Prostate gland (tissue), 2 donors: ENCODE results near the gene UBA52. TPM values are rescaled to one million over a fixed set of nuclear protein-coding genes. Genes with fewer than 3 reads are reported as not detected.

ENCODE experiments used
- DNase-seq: peaks from one replicate; pipeline ENCODE4 v3.0.0-alpha.2; 2019; ENCODE audit warnings: low spot score
- H3K27ac ChIP-seq, 2 donors: fragments of 200-600 bp; sonication (generic); 2 replicates each; pipeline ENCODE4 v1.5.1; 2017 to 2019
- H3K27me3 ChIP-seq: fragments of 200-600 bp; sonication (generic); replicated peaks from 2 replicates; pipeline ENCODE4 v1.5.1; 2019; ENCODE audit not compliant: insufficient read depth
- H3K36me3 ChIP-seq, 2 donors: fragments of 200-600 bp; sonication (generic); 1 replicate in 1 of 2; 2 replicates in 1 of 2; pipeline versions ENCODE4 v1.5.1 to v1.8.1; 2017 to 2019
- H3K4me1 ChIP-seq: fragments of 200-600 bp; sonication (generic); replicated peaks from 2 replicates; pipeline ENCODE4 v1.5.1; 2019
- H3K4me3 ChIP-seq, 2 donors: fragments of 200-600 bp; sonication (generic); 2 replicates each; pipeline ENCODE4 v1.5.1; 2017 to 2019
- H3K9me3 ChIP-seq: fragments of 200-600 bp; sonication (generic); 2 replicates; pipeline ENCODE4 v1.5.1; 2017
- CTCF ChIP-seq, 4 experiments: fragments of 200-600 bp in 2 of 4; fragments of 450-650 bp in 2 of 4; sonication (generic) in 2 of 4; IDR thresholded peaks; 1 replicate in 3 of 4; 2 replicates in 1 of 4; pipeline ENCODE4 v1.5.1; 2016 to 2019; ENCODE audit warnings: antibody characterized with exemption in 4 of 4, mild to moderate bottlenecking in 2 of 4, moderate library complexity in 2 of 4
- POLR2A ChIP-seq: fragments of 450-650 bp; IDR thresholded peaks from one replicate; pipeline ENCODE4 v1.6.1; 2016; ENCODE audit warnings: antibody characterized with exemption, mild to moderate bottlenecking
- POLR2AphosphoS5 ChIP-seq: sonication (generic); formaldehyde crosslinking; IDR thresholded peaks from one replicate; pipeline ENCODE4 v1.6.1; 2017; ENCODE audit warnings: antibody characterized with exemption
- WGBS: methylation state at CpG from one replicate; pipeline ENCODE4 v1.1.5; 2018; 5-methylcytosine and 5-hydroxymethylcytosine counted together
- intact Hi-C: fragments of 100-400 bp; cut with DNase I; formaldehyde crosslinking; loops from one replicate; pipeline ENCODE4 v1.14.2; 2022
- total RNA-seq, 2 donors: library from RNA; depleted of rRNA; stranded (reverse); fragments of >200 nt; gene quantifications; one replicate each; pipeline ENCODE4 v1.1.0, GENCODE V29; 2016

Gene UBA52
- total RNA-seq, 2 donors from 2014 or later: 646 to 738 TPM

GRCh38 chr19:18526316-18526715 lies 45.3 kb upstream of the UBA52 start:
- H3K27me3 ChIP-seq: no peaks in the 10 kb centered on the region
- no peak overlapping the region for H3K4me3 ChIP-seq
- H3K9me3 ChIP-seq: no peaks in the 10 kb centered on the region
- no peaks in the 10 kb centered on the region for H3K4me1 ChIP-seq
- TF ChIP-seq POLR2A: no peak
- TF ChIP-seq POLR2AphosphoS5: no peak
- TF ChIP-seq CTCF (IDR thresholded peaks at IDR 0.05): no peak
- intact Hi-C loops: no loop called here
- DNase-seq: no peak
- H3K36me3 ChIP-seq: no peaks in the 10 kb centered on the region
- H3K27ac ChIP-seq: no peak overlapping the region
- 83% methylated on average over 9 of the region's 9 CpGs for WGBS

DNA sequence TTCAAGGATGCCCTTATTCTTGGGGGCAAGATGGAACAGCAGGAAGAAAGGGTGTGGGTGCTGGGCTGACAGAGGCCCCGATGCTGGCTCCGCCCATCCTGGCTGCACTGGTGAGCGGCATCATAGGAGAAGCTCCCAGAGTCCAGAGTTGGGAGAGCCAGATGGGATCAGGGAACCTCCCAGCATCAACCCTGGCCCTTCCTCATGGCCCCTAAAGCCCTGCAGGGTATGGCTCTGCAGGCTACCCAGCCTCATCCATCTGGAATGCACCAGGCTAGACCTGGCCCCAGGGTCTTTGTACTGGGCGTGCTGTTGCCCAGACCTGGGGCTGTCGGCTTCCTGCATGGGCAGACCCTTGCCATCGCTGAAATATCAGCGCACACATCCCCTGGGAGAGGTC lies 41.9 kb upstream of the UBA52 start:
- Histone ChIP-seq H3K4me1 (no peaks in the 10 kb centered on the region), H3K9me3 (no peaks in the 10 kb centered on the region), H3K27ac (no peak overlapping the region), H3K36me3 (peaks cover 4 to 9% of the 10 kb centered on the region in 2 donors), H3K27me3 (no peaks in the 10 kb centered on the region), H3K4me3 (no peak overlapping the region)
- 64% methylated on average over 7 of the region's 7 CpGs for WGBS
- intact Hi-C loops: no loop called here
- DNase-seq: no peak
- no peak for TF ChIP-seq CTCF (IDR thresholded peaks at IDR 0.05)
- no peak for TF ChIP-seq POLR2A
- no peak for TF ChIP-seq POLR2AphosphoS5

DNA sequence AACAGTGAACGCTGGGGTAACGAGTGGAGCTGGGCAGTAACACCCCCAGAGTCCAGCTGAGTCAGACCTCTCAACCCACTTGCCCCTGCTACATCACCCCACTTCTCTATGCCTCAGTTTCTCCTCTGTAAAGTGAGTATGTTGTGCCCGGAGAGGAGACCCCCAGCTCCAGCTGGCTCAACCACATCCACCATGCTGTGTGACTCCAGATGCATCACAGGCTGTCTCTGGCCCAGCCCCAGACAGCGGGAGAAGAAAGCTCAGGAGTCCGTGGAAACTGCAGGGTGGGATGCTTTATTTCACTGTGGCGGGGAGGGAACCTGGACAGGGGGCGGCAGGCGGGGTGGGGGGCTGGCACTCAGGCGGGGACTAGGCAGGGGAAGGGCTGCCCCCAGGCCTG lies 40.2 kb upstream of the UBA52 start:
- intact Hi-C loops: no loop called here
- Histone ChIP-seq H3K4me1 (no peaks in the 10 kb centered on the region), H3K36me3 (peaks cover 4 to 9% of the 10 kb centered on the region in 2 donors), H3K9me3 (no peaks in the 10 kb centered on the region), H3K27ac (no peak overlapping the region), H3K27me3 (no peaks in the 10 kb centered on the region), H3K4me3 (no peak overlapping the region)
- no peak for TF ChIP-seq CTCF (IDR thresholded peaks at IDR 0.05)
- no peak for TF ChIP-seq POLR2A
- no peak for TF ChIP-seq POLR2AphosphoS5
- no peak for DNase-seq
- 93% methylated on average over 9 of the region's 9 CpGs for whole genome bisulfite sequencing

- intact Hi-C loops: no loop called here
- WGBS: 95% methylated on average over 22 of the region's 22 CpGs
- Histone ChIP-seq H3K27me3 (no peaks in the 10 kb centered on the region), H3K4me3 (no peak overlapping the region), H3K27ac (no peak overlapping the region), H3K36me3 (peaks cover 8 to 9% of the 10 kb centered on the region in 2 donors), H3K4me1 (no peaks in the 10 kb centered on the region), H3K9me3 (no peaks in the 10 kb centered on the region)
- no peak for DNase-seq
- TF ChIP-seq POLR2A: no peak
- no peak for TF ChIP-seq POLR2AphosphoS5
- TF ChIP-seq CTCF (IDR thresholded peaks at IDR 0.05): no peak
These were observed 39.3 kb upstream of the UBA52 start for GRCh38 chr19:18532168-18532890.

DNA sequence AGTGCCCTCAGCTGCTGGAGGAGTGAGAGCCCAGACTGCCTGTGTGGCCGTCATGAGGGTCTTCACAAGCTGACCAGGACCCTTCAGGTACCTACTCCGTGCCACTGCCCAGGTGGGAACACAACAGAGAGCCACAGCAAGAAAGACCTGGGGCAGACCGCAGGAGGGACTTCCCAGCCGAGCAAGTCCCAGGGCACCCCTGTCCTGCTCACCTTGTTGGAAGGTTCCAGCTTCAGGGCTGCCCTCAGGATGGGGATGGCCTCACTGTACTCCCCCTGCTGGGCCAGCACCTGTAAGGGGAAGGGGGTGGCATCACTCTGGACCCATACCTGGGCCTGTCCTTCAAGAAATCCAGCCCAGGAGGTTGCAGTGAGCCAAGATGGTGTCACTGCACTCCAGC lies 38.6 kb upstream of the UBA52 start:
- no peaks in the 10 kb centered on the region for H3K27me3 ChIP-seq
- H3K4me1 ChIP-seq: no peaks in the 10 kb centered on the region
- 93% methylated on average over 4 of the region's 4 CpGs for whole genome bisulfite sequencing
- no peaks in the 10 kb centered on the region for H3K9me3 ChIP-seq
- intact Hi-C loops: no loop called here
- H3K27ac ChIP-seq: no peak overlapping the region
- H3K36me3 ChIP-seq: peaks cover 8 to 9% of the 10 kb centered on the region in 2 donors
- TF ChIP-seq POLR2AphosphoS5: no peak
- TF ChIP-seq POLR2A: no peak
- H3K4me3 ChIP-seq: no peak overlapping the region
- no peak for DNase-seq
